CD4-positive, alpha-beta T cell treated with Interleukin-2 at 100 ng/mL for 4 hours (primary cell): ENCODE data around the gene SCYGR8.
"Not testable (repeated sequence)": the region's sequence is repeated elsewhere in the genome, so short reads cannot be mapped to it uniquely, and the experiment has no call there.

Experiments
- DNase-seq: peaks from one replicate; pipeline ENCODE4 v3.0.0-alpha.2; 2020; ENCODE audit warnings: low spot score

Gene SCYGR8

GRCh38 chr2:227745594-227745993, at the start of gene SCYGR8:
Gene SCYGR8, plus strand, starts transcription at chr2:227745894. Its CDS starts 0 bp downstream, at chr2:227745894.
- no peak for DNase-seq

GRCh38 chr2:227696990-227697679, 48.6 kb upstream of the SCYGR8 start:
- DNase-seq = no peak

GRCh38 chr2:227701556-227701955, 44.1 kb upstream of the SCYGR8 start:
- DNase-seq = no peak

- no peak for DNase-seq
Measured at GRCh38 chr2:227703280-227703732, 42.4 kb upstream of the SCYGR8 start.

- DNase-seq = no peak
Measured at GRCh38 chr2:227703961-227704360, 41.7 kb upstream of the SCYGR8 start.

- DNase-seq = no peak
Measured at GRCh38 chr2:227706859-227707258, 38.8 kb upstream of the SCYGR8 start.

- no peak for DNase-seq
Measured at GRCh38 chr2:227707390-227707789, 38.3 kb upstream of the SCYGR8 start.

- no peak for DNase-seq
Measured at GRCh38 chr2:227710986-227711385, 34.7 kb upstream of the SCYGR8 start.

- DNase-seq = no peak
Measured at GRCh38 chr2:227713291-227713690, 32.4 kb upstream of the SCYGR8 start.

GRCh38 chr2:227716501-227716900, 29.2 kb upstream of the SCYGR8 start:
- no peak for DNase-seq

- DNase-seq = no peak
Measured at GRCh38 chr2:227717687-227718567, 27.8 kb upstream of the SCYGR8 start, which contains the start of gene SLC19A3. Gene SLC19A3, minus strand, starts transcription at chr2:227718028. Its CDS starts 15,710 bp downstream, at chr2:227702318.

GRCh38 chr2:227719641-227720040, 26.1 kb upstream of the SCYGR8 start:
- DNase-seq = no peak

GRCh38 chr2:227720680-227721079, 25.0 kb upstream of the SCYGR8 start:
- DNase-seq = no peak

- DNase-seq = not testable (repeated sequence)
Measured at GRCh38 chr2:227722821-227723220, 22.9 kb upstream of the SCYGR8 start.

GRCh38 chr2:227724394-227725039, 21.2 kb upstream of the SCYGR8 start, which contains the start of gene SCYGR6:
Gene SCYGR6, minus strand, starts transcription at chr2:227724757. Its CDS starts 0 bp downstream, at chr2:227724757.
- no peak for DNase-seq

GRCh38 chr2:227728035-227728434, 17.7 kb upstream of the SCYGR8 start, which contains the start of gene SCYGR7:
Gene SCYGR7, plus strand, starts transcription at chr2:227728335. Its CDS starts 0 bp downstream, at chr2:227728335.
- DNase-seq = no peak

- no peak for DNase-seq
Measured at GRCh38 chr2:227739351-227739750, 6.3 kb upstream of the SCYGR8 start.

- not testable (repeated sequence) for DNase-seq
Measured at GRCh38 chr2:227740705-227741104, 5.0 kb upstream of the SCYGR8 start.

- no peak for DNase-seq
Measured at GRCh38 chr2:227748079-227748478, 2.4 kb downstream of the SCYGR8 start.

GRCh38 chr2:227756261-227756660, 10.6 kb downstream of the SCYGR8 start:
- DNase-seq = not testable (repeated sequence)

GRCh38 chr2:227759411-227760118, 13.9 kb downstream of the SCYGR8 start:
- no peak for DNase-seq
